ENCODE data around the gene SLC35D2.
A peak's percentile ranks its signal among the peaks of the same experiment; 100 is the strongest.

Gene SLC35D2

DNA sequence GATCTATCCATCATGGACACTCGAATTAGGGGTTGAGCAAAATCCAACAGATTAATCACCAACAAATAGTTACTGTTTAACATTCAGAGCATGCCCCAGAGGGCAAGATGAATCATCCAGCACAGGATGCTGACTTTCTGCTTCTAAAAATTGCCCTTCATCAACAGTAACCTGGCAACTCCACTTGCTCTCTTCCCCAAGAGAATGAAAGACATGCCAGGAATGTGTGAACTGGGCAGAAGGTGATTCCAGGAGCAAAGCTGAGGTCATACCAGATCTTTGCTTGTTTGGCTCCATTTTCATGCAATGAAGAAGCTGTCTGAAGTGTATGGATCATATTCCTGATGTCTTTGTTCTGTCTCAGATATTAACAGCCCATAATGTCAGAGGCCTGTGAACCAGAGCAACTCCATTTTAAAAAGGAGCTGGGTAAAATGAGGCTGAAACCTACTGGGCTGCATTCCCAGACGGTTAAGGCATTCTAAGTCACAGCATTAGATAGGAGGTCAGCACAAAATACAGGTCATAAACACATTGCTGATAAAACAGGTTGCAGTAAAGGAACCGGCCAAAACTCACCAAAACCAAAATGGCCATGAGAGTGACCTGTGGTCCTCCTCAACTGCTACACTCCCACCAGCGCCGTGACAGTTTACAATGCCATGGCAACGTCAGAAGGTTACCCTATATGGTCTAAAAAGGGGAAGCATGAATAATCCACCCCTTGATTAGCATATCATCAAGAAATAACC is 37.1 kb upstream of the SLC35D2 start:
- DNase-seq (ENCODE audit: low read depth), result peak; percentile 97
- TF ChIP-seq, protein P1, sequence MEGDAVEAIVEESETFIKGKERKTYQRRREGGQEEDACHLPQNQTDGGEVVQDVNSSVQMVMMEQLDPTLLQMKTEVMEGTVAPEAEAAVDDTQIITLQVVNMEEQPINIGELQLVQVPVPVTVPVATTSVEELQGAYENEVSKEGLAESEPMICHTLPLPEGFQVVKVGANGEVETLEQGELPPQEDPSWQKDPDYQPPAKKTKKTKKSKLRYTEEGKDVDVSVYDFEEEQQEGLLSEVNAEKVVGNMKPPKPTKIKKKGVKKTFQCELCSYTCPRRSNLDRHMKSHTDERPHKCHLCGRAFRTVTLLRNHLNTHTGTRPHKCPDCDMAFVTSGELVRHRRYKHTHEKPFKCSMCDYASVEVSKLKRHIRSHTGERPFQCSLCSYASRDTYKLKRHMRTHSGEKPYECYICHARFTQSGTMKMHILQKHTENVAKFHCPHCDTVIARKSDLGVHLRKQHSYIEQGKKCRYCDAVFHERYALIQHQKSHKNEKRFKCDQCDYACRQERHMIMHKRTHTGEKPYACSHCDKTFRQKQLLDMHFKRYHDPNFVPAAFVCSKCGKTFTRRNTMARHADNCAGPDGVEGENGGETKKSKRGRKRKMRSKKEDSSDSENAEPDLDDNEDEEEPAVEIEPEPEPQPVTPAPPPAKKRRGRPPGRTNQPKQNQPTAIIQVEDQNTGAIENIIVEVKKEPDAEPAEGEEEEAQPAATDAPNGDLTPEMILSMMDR (conservative IDR thresholded peaks at IDR 0.05; ENCODE audit: low read depth, low read length), result no peak
- H3K4me3 ChIP-seq (ENCODE audit: low read depth, low read length), result no peak overlapping the region

DNA sequence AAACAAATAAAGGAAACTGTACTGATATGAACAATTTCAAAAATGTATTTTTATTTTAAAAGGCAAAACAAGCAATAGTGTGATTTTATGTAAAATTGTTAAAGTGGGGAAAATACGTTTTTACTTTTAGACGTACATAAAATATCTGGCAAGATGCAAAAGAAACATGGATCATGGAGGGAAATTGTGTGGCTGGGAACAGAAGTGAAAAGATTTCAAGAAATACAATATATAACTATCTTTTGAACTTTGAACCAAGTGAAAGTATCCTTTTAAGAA is 36.1 kb upstream of the SLC35D2 start:
- peak overlapping the region; percentile 90 for H3K4me3 ChIP-seq (ENCODE audit: low read depth, low read length)
- DNase-seq (ENCODE audit: low read depth), result no peak
- TF ChIP-seq, protein P1 (conservative IDR thresholded peaks at IDR 0.05; ENCODE audit: low read depth, low read length), result no peak

DNA sequence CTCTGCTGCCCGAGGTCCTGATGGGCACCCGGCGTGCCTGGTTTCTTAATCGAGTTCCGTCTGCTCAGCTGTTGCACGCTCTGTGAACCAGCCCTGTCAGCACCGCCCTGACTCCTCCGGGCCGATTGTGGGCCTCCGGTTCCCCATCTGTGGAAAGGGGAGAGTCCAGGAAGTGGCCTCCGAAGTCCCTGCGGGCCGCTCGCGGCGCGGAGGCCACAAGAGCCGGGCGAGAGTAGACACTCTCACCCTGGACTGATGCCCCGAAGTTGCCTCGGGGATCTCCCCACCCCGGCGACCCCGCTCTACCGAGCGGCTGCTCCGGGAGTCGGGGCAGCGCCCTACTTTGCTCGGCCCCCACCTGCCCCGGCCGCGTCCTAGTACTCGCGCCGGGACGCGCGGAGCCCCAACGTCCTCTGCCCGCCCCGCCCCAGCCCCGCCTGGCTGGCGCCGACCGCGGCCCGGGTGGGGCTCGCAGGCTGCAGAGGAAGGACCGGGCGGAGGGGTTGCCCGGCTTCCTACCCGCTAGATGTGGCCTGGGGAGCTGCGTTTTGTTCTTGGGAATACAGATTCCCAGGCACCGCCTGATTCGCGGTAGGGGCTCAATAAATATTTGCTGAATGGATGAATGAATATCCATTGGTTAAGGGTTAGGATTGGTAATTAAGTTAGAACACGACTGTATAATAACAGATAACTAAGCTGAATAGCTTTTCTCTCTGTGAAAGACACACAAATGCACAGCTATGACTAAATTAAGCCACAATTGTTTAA is 35.6 kb upstream of the SLC35D2 start:
- DNase-seq (ENCODE audit: low read depth), result peak; percentile 33
- TF ChIP-seq, protein P1 (conservative IDR thresholded peaks at IDR 0.05; ENCODE audit: low read depth, low read length), result no peak
- H3K4me3 ChIP-seq (ENCODE audit: low read depth, low read length), result peak overlapping the region; percentile 90

DNA sequence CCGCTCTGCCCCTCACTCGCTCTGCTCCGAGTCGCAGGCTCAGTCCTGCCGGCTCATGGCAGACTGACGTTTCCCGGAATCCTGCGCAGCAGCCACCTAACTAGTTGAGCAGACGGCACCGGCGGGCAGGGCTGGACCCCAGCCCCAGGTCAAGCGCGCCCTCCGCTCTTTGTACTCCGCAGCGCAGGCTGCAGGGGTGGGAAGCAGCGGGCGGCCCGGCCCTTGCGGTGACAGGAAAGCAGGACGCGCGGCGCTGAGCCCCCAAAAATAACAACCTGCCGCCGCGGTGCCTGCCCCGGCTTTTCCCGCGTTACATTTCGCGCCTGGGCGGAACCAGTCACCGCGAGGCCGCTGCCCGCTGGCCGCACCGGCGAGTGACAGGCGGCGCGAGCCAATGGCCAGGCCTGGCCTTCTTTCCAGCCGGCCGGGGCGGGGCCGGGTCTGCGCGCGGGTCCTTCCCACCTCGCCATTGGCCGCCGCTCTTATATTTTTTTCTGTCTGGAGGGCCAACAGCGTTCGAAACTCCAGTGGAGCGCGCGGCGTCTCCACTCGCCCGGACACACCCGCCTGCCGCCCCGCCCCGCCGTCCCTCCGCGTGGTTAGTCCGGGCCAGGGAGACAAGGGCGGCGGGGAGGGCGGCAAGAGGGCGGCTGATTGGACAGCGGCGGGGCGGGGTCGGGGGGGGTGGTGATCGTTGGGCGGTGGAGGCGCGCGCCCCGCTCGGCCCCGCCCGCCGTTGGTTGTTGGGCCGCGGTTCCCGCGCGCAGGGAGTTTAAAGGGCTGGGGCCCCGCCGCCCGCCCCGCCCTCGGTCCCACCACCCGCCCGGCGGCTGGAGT is 34.8 kb upstream of the SLC35D2 start, which contains the start of gene ZNF367:
Gene ZNF367 (minus strand): TSS at position 288 of the 837 bp plus-strand sequence. CDS start 338 bp downstream, outside the sequence.
- peak; percentile 99 for DNase-seq (ENCODE audit: low read depth)
- TF ChIP-seq, protein P1 (conservative IDR thresholded peaks at IDR 0.05; ENCODE audit: low read depth, low read length), result no peak
- H3K4me3 ChIP-seq (ENCODE audit: low read depth, low read length), result peak within 1 kb of the TSS; percentile 90

DNA sequence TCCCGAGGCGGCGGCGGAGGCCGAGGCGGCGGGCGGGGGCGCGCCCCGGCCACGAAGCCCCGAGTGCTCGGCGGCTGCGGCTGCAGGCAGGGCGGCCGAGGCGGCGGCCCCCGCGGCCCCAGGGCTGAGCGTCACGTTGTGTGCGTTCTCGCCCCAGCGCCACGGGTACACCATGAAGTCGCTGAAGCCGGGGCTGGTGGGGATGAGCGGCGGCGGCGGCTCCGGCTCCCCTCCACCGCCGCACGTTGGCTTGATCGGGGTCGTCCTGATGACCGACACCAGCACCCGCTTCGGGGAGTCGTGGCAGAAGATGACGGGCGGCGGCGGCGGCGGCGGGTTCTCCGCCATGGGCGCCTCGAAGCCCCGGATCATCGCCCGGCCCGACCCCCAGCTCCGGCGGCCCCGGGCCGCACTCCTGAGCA is 34.2 kb upstream of the SLC35D2 start:
- no peak for DNase-seq (ENCODE audit: low read depth)
- peak overlapping the region; percentile 90 for H3K4me3 ChIP-seq (ENCODE audit: low read depth, low read length)
- TF ChIP-seq, protein P1 (conservative IDR thresholded peaks at IDR 0.05; ENCODE audit: low read depth, low read length), result no peak

DNA sequence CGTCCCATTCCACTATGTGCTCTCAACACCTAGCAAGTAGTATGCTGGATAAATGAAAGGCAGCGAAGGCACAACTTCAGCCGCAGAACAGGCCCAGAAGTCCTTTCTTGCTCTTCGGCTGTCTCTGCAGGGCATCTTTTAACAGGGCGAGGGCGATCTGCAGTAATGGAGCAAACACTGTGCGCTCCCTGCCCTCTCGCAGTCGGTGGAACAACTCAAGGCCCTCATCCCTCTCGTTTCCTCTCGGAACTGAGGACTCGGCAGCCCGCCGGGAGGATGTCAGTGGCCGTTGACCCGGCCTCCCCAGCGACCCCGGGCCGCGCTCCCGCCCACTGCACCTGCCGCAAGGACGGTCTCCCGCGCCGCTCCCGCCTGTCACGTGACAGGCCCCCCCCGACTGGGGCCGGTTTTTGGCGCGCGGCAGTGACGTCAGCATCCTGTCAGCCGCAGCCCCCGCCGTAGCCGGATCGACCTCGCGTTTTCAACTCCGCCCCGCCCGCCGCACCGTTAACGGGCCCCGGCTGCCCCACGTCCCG is 33.6 kb upstream of the SLC35D2 start:
- TF ChIP-seq, protein P1 (conservative IDR thresholded peaks at IDR 0.05; ENCODE audit: low read depth, low read length), result peak; percentile 43
- peak overlapping the region; percentile 90 for H3K4me3 ChIP-seq (ENCODE audit: low read depth, low read length)
- peak; percentile 73 for DNase-seq (ENCODE audit: low read depth)
